Measurements from ENCODE around the gene CCDC197. TPM values are rescaled to one million over a fixed set of nuclear protein-coding genes. Genes with fewer than 3 reads are reported as not detected.

CCDC197 gene
- total RNA-seq, 1 experiment from 2014 or later, result not detected

Other genes starting within 250 kb of the CCDC197 start
- not detected in 2 replicates for gene PRIMA1, start 208.8 kb upstream of the CCDC197 start, total RNA-seq (2014; rRNA removed; shearing (Covaris generic))
- not detected in 2 replicates for gene FAM181A, start 70.0 kb upstream of the CCDC197 start, total RNA-seq (2014; rRNA removed; shearing (Covaris generic))
- not detected in 2 replicates for gene ASB2, start 20.7 kb upstream of the CCDC197 start, total RNA-seq (2014; rRNA removed; shearing (Covaris generic))
- gene OTUB2, start 29.0 kb downstream of the CCDC197 start, total RNA-seq (2014; rRNA removed; shearing (Covaris generic)), result 0.57 and 0.91 TPM in 2 replicates
- gene DDX24, start 83.9 kb downstream of the CCDC197 start, total RNA-seq (2014; rRNA removed; shearing (Covaris generic)), result 98.8 and 137 TPM in 2 replicates
- gene IFI27L1, start 84.0 kb downstream of the CCDC197 start, total RNA-seq (2014; rRNA removed; shearing (Covaris generic)), result 18.7 and 19.3 TPM in 2 replicates
- 1,115 and 1,511 TPM in 2 replicates for gene IFI27, start 113.4 kb downstream of the CCDC197 start, total RNA-seq (2014; rRNA removed; shearing (Covaris generic))
- gene IFI27L2, start 132.3 kb downstream of the CCDC197 start, total RNA-seq (2014; rRNA removed; shearing (Covaris generic)), result 76.5 and 135 TPM in 2 replicates
- gene PPP4R4, start 177.0 kb downstream of the CCDC197 start, total RNA-seq (2014; rRNA removed; shearing (Covaris generic)), result 0.15 and 0.99 TPM in 2 replicates

Measured in M059J (cell line).